Natural killer cell treated with Interleukin-12 subunit alpha and Interleukin-12 subunit beta and Interleukin-15 and Interleukin-18, amount 100 ng/mL, for 72 hours (primary cell): Measurements from ENCODE around the gene ACSF2. TPM values are rescaled to one million over a fixed set of nuclear protein-coding genes. Genes with fewer than 3 reads are reported as not detected.

Experiments
- ATAC-seq, 2 donors: fragments of 150-1000 bp; cut with Tn5 transposase in 1 of 2; sonication (Bioruptor Pico), chemical (Tn5 transposase) in 1 of 2; 2 replicates each; pipeline ENCODE4 v1.10.0; 2021
- DNase-seq: peaks from one replicate; pipeline ENCODE4 v3.0.0; 2022; ENCODE audit warnings: low spot score
- H3K27ac Mint-ChIP-seq, 2 donors: 1 replicate in 1 of 2; 2 replicates in 1 of 2; pipeline ENCODE4 v1.8.0; 2022; ENCODE audit warnings: mixed read lengths in 2 of 2, mild to moderate bottlenecking in 1 of 2, moderate library complexity in 1 of 2
- H3K27me3 Mint-ChIP-seq, 2 donors: 1 replicate in 1 of 2; 2 replicates in 1 of 2; pipeline ENCODE4 v1.8.0; 2022; ENCODE audit warnings: mixed read lengths in 2 of 2
- H3K36me3 Mint-ChIP-seq: one replicate; pipeline ENCODE4 v1.8.0; 2022; ENCODE audit warnings: mixed read lengths
- H3K4me1 Mint-ChIP-seq, 2 donors: 1 replicate in 1 of 2; 2 replicates in 1 of 2; pipeline ENCODE4 v1.8.0; 2022; ENCODE audit warnings: low read depth in 2 of 2, mixed read lengths in 2 of 2, mild to moderate bottlenecking in 1 of 2
- H3K4me3 Mint-ChIP-seq: one replicate; pipeline ENCODE4 v1.8.0; 2022; ENCODE audit warnings: mixed read lengths
- H3K9me3 Mint-ChIP-seq: 2 replicates; pipeline ENCODE4 v1.8.0; 2022; ENCODE audit warnings: mixed read lengths
- total RNA-seq, 2 donors: library from RNA; stranded (reverse); gene quantifications; one replicate each; pipeline ENCODE4 v1.2.3, GENCODE V29; 2022

ACSF2 gene
- total RNA-seq, 2 donors from 2014 or later, result 6.9 to 13.4 TPM

GRCh38 chr17:50484386-50485155, 58.6 kb downstream of the ACSF2 start:
- Mint-ChIP-seq H3K9me3 (no peaks in the 10 kb centered on the region), H3K27me3 (no peaks in the 10 kb centered on the region), H3K36me3 (peaks cover 6% of the 10 kb centered on the region), H3K4me1 (peaks cover 15 to 16% of the 10 kb centered on the region in 2 donors), H3K4me3 (no peak overlapping the region), H3K27ac (no peak overlapping the region)
- ATAC-seq, result no peak
- peak; percentile 29 for DNase-seq

GRCh38 chr17:50487213-50488096, 61.4 kb downstream of the ACSF2 start:
- Mint-ChIP-seq H3K9me3 (no peaks in the 10 kb centered on the region), H3K4me3 (no peak overlapping the region), H3K27ac (no peak overlapping the region), H3K27me3 (no peaks in the 10 kb centered on the region), H3K4me1 (peaks cover 4 to 5% of the 10 kb centered on the region in 2 donors), H3K36me3 (peaks cover 6% of the 10 kb centered on the region)
- DNase-seq (peak; percentile 56), ATAC-seq (no peak)

- Mint-ChIP-seq H3K4me1 (no peaks in the 10 kb centered on the region), H3K4me3 (no peak overlapping the region), H3K27me3 (no peaks in the 10 kb centered on the region), H3K9me3 (no peaks in the 10 kb centered on the region), H3K27ac (no peak overlapping the region), H3K36me3 (no peaks in the 10 kb centered on the region)
- ATAC-seq (no peak), DNase-seq (peak; percentile 54)
These were observed 62.9 kb downstream of the ACSF2 start for GRCh38 chr17:50488880-50489279.

GRCh38 chr17:50491505-50491904, 65.5 kb downstream of the ACSF2 start:
- no peak overlapping the region for H3K27ac Mint-ChIP-seq
- ATAC-seq (no peak), DNase-seq (no peak)
- no peaks in the 10 kb centered on the region for H3K36me3 Mint-ChIP-seq
- no peaks in the 10 kb centered on the region for H3K4me1 Mint-ChIP-seq
- H3K27me3 Mint-ChIP-seq, result no peaks in the 10 kb centered on the region
- no peak overlapping the region for H3K4me3 Mint-ChIP-seq
- H3K9me3 Mint-ChIP-seq, result no peaks in the 10 kb centered on the region

- ATAC-seq, result no peak
- no peak for DNase-seq
- no peaks in the 10 kb centered on the region for H3K4me1 Mint-ChIP-seq
- H3K36me3 Mint-ChIP-seq, result no peaks in the 10 kb centered on the region
- no peak overlapping the region for H3K4me3 Mint-ChIP-seq
- no peaks in the 10 kb centered on the region for H3K27me3 Mint-ChIP-seq
- H3K9me3 Mint-ChIP-seq, result no peaks in the 10 kb centered on the region
- no peak overlapping the region for H3K27ac Mint-ChIP-seq
These were observed 66.2 kb downstream of the ACSF2 start for GRCh38 chr17:50492214-50492613.

GRCh38 chr17:50493744-50494143, 67.7 kb downstream of the ACSF2 start:
- DNase-seq (no peak), ATAC-seq (no peak)
- H3K9me3 Mint-ChIP-seq, result no peaks in the 10 kb centered on the region
- H3K4me3 Mint-ChIP-seq, result no peak overlapping the region
- no peaks in the 10 kb centered on the region for H3K27me3 Mint-ChIP-seq
- H3K36me3 Mint-ChIP-seq, result no peaks in the 10 kb centered on the region
- no peaks in the 10 kb centered on the region for H3K4me1 Mint-ChIP-seq
- no peak overlapping the region for H3K27ac Mint-ChIP-seq

GRCh38 chr17:50495217-50495823, 69.3 kb downstream of the ACSF2 start:
- Mint-ChIP-seq H3K27me3 (no peaks in the 10 kb centered on the region), H3K27ac (no peak overlapping the region), H3K9me3 (no peaks in the 10 kb centered on the region), H3K4me1 (no peaks in the 10 kb centered on the region), H3K36me3 (no peaks in the 10 kb centered on the region), H3K4me3 (no peak overlapping the region)
- DNase-seq, result peak; percentile 51
- no peak for ATAC-seq

GRCh38 chr17:50495918-50496317, 69.9 kb downstream of the ACSF2 start:
- Mint-ChIP-seq H3K27me3 (no peaks in the 10 kb centered on the region), H3K9me3 (no peaks in the 10 kb centered on the region), H3K4me3 (no peak overlapping the region), H3K27ac (no peak overlapping the region), H3K4me1 (no peaks in the 10 kb centered on the region), H3K36me3 (no peaks in the 10 kb centered on the region)
- DNase-seq, result no peak
- no peak for ATAC-seq

GRCh38 chr17:50498021-50498874, 72.2 kb downstream of the ACSF2 start:
- Mint-ChIP-seq H3K4me3 (no peak overlapping the region), H3K27ac (no peak overlapping the region), H3K9me3 (no peaks in the 10 kb centered on the region), H3K36me3 (no peaks in the 10 kb centered on the region), H3K27me3 (no peaks in the 10 kb centered on the region), H3K4me1 (no peaks in the 10 kb centered on the region)
- ATAC-seq (no peak), DNase-seq (peak; percentile 29)

GRCh38 chr17:50499270-50499669, 73.3 kb downstream of the ACSF2 start:
- Mint-ChIP-seq H3K4me1 (peaks cover 6% of the 10 kb centered on the region in 2 donors), H3K27me3 (no peaks in the 10 kb centered on the region), H3K4me3 (no peak overlapping the region), H3K27ac (no peak overlapping the region), H3K9me3 (no peaks in the 10 kb centered on the region), H3K36me3 (no peaks in the 10 kb centered on the region)
- DNase-seq (no peak), ATAC-seq (no peak)

GRCh38 chr17:50499721-50500120, 73.7 kb downstream of the ACSF2 start:
- H3K27me3 Mint-ChIP-seq, result no peaks in the 10 kb centered on the region
- DNase-seq, result no peak
- H3K4me3 Mint-ChIP-seq, result no peak overlapping the region
- H3K27ac Mint-ChIP-seq, result no peak overlapping the region
- H3K36me3 Mint-ChIP-seq, result no peaks in the 10 kb centered on the region
- ATAC-seq, result no peak
- no peaks in the 10 kb centered on the region for H3K9me3 Mint-ChIP-seq
- H3K4me1 Mint-ChIP-seq, result peaks cover 6 to 8% of the 10 kb centered on the region in 2 donors

- DNase-seq (peak; percentile 28), ATAC-seq (no peak)
- Mint-ChIP-seq H3K36me3 (no peaks in the 10 kb centered on the region), H3K4me1 (peaks cover 6 to 11% of the 10 kb centered on the region in 2 donors), H3K27ac (no peak overlapping the region), H3K4me3 (no peak overlapping the region), H3K9me3 (no peaks in the 10 kb centered on the region), H3K27me3 (no peaks in the 10 kb centered on the region)
These were observed 75.0 kb downstream of the ACSF2 start for GRCh38 chr17:50501054-50501453.

GRCh38 chr17:50502301-50502990, 76.4 kb downstream of the ACSF2 start:
- peak in 1 of 2 donors; percentile 19 for ATAC-seq

More at GRCh38 chr17:50502301-50502990, 76.4 kb downstream of the ACSF2 start:
- no peak overlapping the region for H3K4me3 Mint-ChIP-seq
- H3K9me3 Mint-ChIP-seq, result no peaks in the 10 kb centered on the region
- peak; percentile 54 for DNase-seq
- H3K4me1 Mint-ChIP-seq, result peaks cover 6 to 11% of the 10 kb centered on the region in 2 donors
- no peak overlapping the region for H3K27ac Mint-ChIP-seq
- H3K27me3 Mint-ChIP-seq, result no peaks in the 10 kb centered on the region
- no peaks in the 10 kb centered on the region for H3K36me3 Mint-ChIP-seq
